Activated T-cell treated with anti-CD3 and anti-CD28 coated beads, Interleukin-2, amount 50 U/mL, for 72 hours (primary cell): ENCODE data around the gene VPS11. TPM values are rescaled to one million over a fixed set of nuclear protein-coding genes. Genes with fewer than 3 reads are reported as not detected.

Experiments used
- total RNA-seq, 2 donors: library from RNA; stranded (reverse); gene quantifications; one replicate each; pipeline ENCODE4 v1.2.3, GENCODE V29; 2022

VPS11 gene
- total RNA-seq, 2 donors from 2014 or later: 24.0 to 24.2 TPM

Other genes with a start within 250 kb of the VPS11 start
- gene CXCR5, start 183.9 kb upstream of the VPS11 start, total RNA-seq: 10 to 100 TPM; 16.9 to 20.3 TPM
- 10 to 100 TPM; 33.5 to 34.5 TPM for gene BCL9L, start 141.9 kb upstream of the VPS11 start, total RNA-seq
- 1 to 10 TPM in 1 of 2 donors, under 1 TPM in 1; 0.53 to 1.2 TPM for gene UPK2, start 111.5 kb upstream of the VPS11 start, total RNA-seq
- not detected for gene FOXR1, start 96.1 kb upstream of the VPS11 start, total RNA-seq
- 10 to 100 TPM; 40.1 to 44.5 TPM for gene CENATAC, start 69.7 kb upstream of the VPS11 start, total RNA-seq
- gene RPS25, start 49.5 kb upstream of the VPS11 start, total RNA-seq: 1,000 to 10,000 TPM; 1,893 to 1,917 TPM
- 10 to 100 TPM; 59.3 to 70.0 TPM for gene TRAPPC4, start 49.1 kb upstream of the VPS11 start, total RNA-seq
- gene SLC37A4, start 36.9 kb upstream of the VPS11 start, total RNA-seq: 10 to 100 TPM; 35.8 to 41.4 TPM
- gene HYOU1, start 10.6 kb upstream of the VPS11 start, total RNA-seq: 100 to 1,000 TPM; 199 to 232 TPM
- gene HMBS, start 17.1 kb downstream of the VPS11 start, total RNA-seq: 10 to 100 TPM; 31.6 to 42.5 TPM
- gene DPAGT1, start 34.0 kb downstream of the VPS11 start, total RNA-seq: 10 to 100 TPM; 63.8 to 81.9 TPM
- 10 to 100 TPM; 21.0 to 21.1 TPM for gene C2CD2L, start 39.5 kb downstream of the VPS11 start, total RNA-seq
- 10 to 100 TPM; 31.9 to 34.1 TPM for gene HINFP, start 53.8 kb downstream of the VPS11 start, total RNA-seq
- gene ABCG4, start 81.2 kb downstream of the VPS11 start, total RNA-seq: under 1 TPM; 0.09 to 0.24 TPM
- 10 to 100 TPM; 19.3 to 26.7 TPM for gene NLRX1, start 100.9 kb downstream of the VPS11 start, total RNA-seq
- 1 to 10 TPM in 1 of 2 donors, under 1 TPM in 1; 0.76 to 1.1 TPM for gene NHERF4, start 117.7 kb downstream of the VPS11 start, total RNA-seq
- gene CBL, start 138.5 kb downstream of the VPS11 start, total RNA-seq: 10 to 100 TPM; 45.4 to 52.7 TPM
- gene MCAM, start 249.3 kb downstream of the VPS11 start, total RNA-seq: 1 to 10 TPM; 4.7 to 5.2 TPM